Measurements from ENCODE around the gene DOCK1.
"Not testable (repeated sequence)": the region's sequence is repeated elsewhere in the genome, so short reads cannot be mapped to it uniquely, and the experiment has no call there.

Gene DOCK1

GRCh38 chr10:126892226-126893175 lies 12.7 kb upstream of the DOCK1 start:
- no peak for DNase-seq (ENCODE audit: low read depth)
- no peak overlapping the region for H3K4me3 ChIP-seq (ENCODE audit: low read length)
- no peak for TF ChIP-seq CTCF (conservative IDR thresholded peaks at IDR 0.05; ENCODE audit: low read depth, low read length)

GRCh38 chr10:126893206-126893605 lies 12.0 kb upstream of the DOCK1 start:
- no peak for DNase-seq (ENCODE audit: low read depth)
- TF ChIP-seq CTCF (conservative IDR thresholded peaks at IDR 0.05; ENCODE audit: low read depth, low read length): no peak
- H3K4me3 ChIP-seq (ENCODE audit: low read length): no peak overlapping the region

GRCh38 chr10:126893841-126894240 lies 11.4 kb upstream of the DOCK1 start:
- TF ChIP-seq CTCF (conservative IDR thresholded peaks at IDR 0.05; ENCODE audit: low read depth, low read length): no peak
- H3K4me3 ChIP-seq (ENCODE audit: low read length): no peak overlapping the region
- no peak for DNase-seq (ENCODE audit: low read depth)

GRCh38 chr10:126895214-126895781 lies 9.9 kb upstream of the DOCK1 start:
- TF ChIP-seq CTCF (conservative IDR thresholded peaks at IDR 0.05; ENCODE audit: low read depth, low read length): no peak
- no peak overlapping the region for H3K4me3 ChIP-seq (ENCODE audit: low read length)
- no peak for DNase-seq (ENCODE audit: low read depth)

GRCh38 chr10:126898460-126898859 lies 6.8 kb upstream of the DOCK1 start:
- DNase-seq (ENCODE audit: low read depth): no peak
- no peak overlapping the region for H3K4me3 ChIP-seq (ENCODE audit: low read length)
- TF ChIP-seq CTCF (conservative IDR thresholded peaks at IDR 0.05; ENCODE audit: low read depth, low read length): no peak

- DNase-seq (ENCODE audit: low read depth): not testable (repeated sequence)
These were observed 5.7 kb upstream of the DOCK1 start for GRCh38 chr10:126899529-126899928.

GRCh38 chr10:126902157-126902556 lies 3.1 kb upstream of the DOCK1 start:
- no peak overlapping the region for H3K4me3 ChIP-seq (ENCODE audit: low read length)
- DNase-seq (ENCODE audit: low read depth): peak; percentile 61
- TF ChIP-seq CTCF (conservative IDR thresholded peaks at IDR 0.05; ENCODE audit: low read depth, low read length): peak; percentile 46

More at GRCh38 chr10:126899529-126899928, 5.7 kb upstream of the DOCK1 start:
- not testable (repeated sequence) for H3K4me3 ChIP-seq (ENCODE audit: low read length)

Measured in retinal pigment epithelial cell (primary cell).